Hepatic stellate cell (primary cell): Measurements from ENCODE around the gene MOB1A.
"Not testable (repeated sequence)": the region's sequence is repeated elsewhere in the genome, so short reads cannot be mapped to it uniquely, and the experiment has no call there.

ENCODE experiments used
- DNase-seq: peaks from one replicate; pipeline ENCODE4 v3.0.0; 2011; ENCODE audit warnings: low spot score

The MOB1A gene

GRCh38 chr2:74198461-74199274 lies 20.0 kb upstream of the MOB1A start, which contains the start of gene MTHFD2:
MTHFD2 (plus strand) TSS chr2:74198615; CDS start chr2:74198642, 27 bp downstream.
- peak; percentile 98 for DNase-seq

DNA sequence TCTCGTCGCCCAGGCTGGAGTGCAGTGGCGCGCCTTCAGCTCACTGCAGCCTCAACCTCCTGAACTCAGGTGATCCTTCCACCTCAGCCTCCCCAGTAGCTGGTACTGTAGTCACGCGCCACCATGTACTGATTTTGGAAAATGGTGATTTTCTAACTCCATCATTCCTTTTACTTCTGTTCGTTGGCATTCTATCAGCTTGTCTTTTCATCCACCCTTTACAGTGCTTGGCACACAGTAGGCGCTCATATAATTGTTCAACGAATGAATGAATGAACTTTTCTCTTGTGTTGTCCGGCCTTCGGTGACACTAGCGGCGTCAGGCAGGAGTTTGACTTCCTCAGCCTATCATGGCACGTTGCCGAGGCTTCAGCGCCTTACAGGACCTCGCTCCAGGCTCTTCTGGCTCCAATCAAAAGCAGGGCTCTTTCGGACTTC lies 19.4 kb upstream of the MOB1A start:
- no peak for DNase-seq

DNA sequence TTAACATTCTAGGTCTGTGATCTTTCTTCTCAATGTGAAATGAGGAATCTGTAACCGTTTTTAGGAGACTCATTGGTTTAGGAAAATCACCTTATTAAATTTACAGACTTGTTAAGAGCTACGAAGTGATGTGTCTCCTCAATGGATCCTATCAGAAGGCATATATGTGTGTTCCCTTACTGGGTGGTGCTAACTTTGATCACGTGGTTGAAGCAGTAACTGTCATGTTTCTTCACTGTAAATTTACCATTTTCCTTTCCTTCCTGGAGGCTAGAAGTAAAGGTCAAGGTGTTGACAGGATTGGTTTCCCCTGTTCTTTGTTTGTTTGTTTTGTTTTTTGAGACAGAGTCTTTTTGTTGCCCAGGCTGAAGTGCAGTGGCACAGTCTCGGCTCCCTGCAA lies 18.4 kb upstream of the MOB1A start:
- no peak for DNase-seq

- no peak for DNase-seq
Observed at GRCh38 chr2:74194799-74195198, 16.1 kb upstream of the MOB1A start.

DNA sequence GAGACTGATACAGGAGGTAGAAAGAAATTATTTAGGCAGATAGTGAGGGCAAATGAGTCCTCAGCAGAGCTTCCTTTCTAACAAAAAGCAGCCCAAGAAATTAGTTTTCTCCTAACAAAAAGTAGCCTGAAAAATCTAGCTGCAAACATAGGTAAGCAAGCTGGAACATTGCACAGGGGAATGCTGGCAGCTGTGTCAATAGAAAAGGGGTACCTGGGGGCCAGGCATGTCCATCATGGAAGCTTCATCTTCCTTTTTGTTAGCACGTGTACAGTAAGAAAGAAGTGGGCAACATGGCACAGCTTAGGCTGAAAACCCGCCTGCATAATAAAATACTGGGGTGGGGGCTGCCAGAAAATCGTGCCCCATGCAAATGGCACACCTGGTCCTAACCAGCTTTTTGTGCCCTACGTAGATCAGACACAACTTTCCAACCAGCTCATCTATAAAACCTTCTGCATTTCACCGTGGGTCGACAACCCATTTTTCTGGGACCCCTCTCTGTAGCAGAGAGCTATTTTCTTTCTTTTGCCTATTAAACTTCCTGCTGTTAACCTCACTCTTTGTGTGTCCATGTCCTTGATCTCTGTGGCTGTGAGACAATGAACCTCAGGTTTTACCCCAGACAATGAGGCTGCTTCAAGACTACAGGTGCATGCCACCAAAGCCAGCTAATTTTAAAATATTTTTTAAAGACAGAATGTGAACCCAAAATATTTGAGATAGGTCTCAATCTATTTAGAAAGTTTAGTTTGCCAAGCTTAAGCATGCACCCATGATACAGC lies 13.1 kb upstream of the MOB1A start:
- DNase-seq: no peak

DNA sequence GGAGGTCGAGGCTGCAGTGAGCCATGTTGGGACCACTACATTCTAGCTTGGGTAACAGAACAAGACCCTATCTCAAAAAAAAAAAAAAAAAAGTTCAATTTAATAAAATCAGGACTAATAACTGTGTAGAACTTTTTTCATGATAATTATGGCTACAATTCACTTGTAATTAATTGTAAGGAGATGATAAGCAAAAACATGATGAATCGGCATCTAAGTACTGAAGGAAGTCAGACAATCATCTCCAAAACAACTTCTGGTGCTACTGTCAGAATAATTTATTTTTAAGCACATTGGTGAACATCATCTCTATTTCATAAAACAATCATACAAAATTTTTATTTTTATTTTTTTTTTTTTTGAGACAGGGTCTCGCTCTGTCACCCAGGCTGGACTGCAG lies 10.0 kb upstream of the MOB1A start:
- DNase-seq: no peak

DNA sequence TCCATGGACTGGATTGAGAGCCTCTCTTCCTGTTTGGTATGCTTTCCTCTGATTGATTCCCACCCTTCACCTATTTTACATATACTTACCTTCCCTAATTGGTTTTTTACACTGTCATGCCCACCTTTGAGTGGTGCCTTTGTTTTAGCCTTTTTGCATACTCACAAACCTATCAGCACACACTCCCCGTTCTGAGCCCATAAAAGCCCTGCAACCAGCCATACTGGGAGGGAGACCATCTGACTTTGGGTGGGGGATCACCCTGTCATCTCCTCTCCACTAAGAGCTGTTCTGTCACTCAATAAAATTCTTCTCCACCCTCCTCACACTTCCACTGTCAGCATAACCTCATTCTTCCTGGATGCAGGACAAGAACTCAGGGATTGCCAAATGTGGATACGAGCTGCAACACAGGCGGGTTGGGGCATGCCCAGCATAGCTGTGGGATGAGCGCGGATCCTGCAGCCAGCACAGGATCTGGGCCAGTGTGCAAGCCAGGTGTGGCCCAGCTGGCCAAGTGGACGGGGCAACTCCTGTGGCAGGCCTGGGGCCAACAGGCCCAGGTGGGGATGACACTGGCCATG lies 9.4 kb upstream of the MOB1A start:
- no peak for DNase-seq

DNA sequence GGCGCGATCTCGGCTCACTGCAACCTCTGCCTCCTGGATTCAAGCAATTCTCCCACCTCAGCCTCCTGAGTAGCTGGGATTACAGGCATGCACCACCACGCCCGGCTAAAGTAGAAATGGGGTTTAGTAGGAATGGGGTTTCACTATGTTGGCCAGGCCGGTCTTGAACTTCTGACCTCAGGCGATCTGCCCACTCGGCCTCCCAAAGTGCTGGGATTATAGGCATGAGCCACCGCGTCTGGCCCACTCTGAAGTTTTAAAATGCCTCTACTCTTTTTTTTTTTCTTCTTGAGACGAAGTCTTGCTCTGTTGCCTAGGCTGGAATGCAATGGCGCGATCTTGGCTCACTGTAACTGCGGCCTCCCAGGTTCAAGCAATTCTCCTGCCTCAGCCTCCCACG lies 8.0 kb upstream of the MOB1A start:
- not testable (repeated sequence) for DNase-seq

- no peak for DNase-seq
Observed at GRCh38 chr2:74186038-74186437, 7.4 kb upstream of the MOB1A start.

GRCh38 chr2:74183878-74184277 lies 5.2 kb upstream of the MOB1A start:
- no peak for DNase-seq

DNA sequence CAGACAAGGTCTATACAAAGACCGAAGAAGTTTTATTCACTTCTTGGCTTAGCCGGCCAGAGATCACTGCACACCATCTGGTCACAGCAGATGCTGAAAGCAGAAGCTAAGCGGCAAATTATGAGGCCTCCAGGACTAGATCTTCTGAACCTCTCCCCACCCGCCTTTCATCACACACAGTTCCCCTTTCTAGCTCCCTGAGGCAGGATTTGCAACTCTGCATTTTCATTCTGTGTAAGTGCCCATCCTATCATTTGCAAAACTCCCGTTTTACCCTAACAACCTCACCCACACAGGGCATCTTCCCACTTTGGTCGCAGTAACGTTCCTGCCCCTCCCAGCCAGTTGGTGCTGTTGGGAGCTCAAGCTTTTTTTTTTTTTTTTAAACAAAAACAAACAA lies 3.1 kb upstream of the MOB1A start:
- no peak for DNase-seq

GRCh38 chr2:74179063-74179865 lies 585 bp upstream of the MOB1A start:
- DNase-seq: no peak

GRCh38 chr2:74177696-74178095 lies 983 bp downstream of the MOB1A start:
- no peak for DNase-seq

DNA sequence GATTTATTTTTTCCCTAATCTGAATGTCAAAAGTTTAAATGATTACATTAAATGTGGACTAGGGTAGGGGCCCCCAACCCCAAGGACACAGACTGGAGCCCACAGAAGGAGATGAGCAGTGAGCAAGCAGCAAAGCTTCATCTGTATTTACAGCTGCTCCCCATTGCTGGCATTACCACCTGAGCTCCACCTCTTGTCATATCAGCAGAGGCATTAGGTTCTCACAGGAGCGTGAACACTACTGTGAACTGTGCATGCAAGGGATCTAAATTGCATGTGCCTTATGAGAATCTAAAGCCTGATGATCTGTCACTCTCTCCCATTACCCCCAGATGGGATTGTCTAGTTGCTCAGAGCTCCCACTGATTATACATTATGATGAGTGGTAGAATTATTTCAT lies 3.8 kb downstream of the MOB1A start:
- no peak for DNase-seq

DNA sequence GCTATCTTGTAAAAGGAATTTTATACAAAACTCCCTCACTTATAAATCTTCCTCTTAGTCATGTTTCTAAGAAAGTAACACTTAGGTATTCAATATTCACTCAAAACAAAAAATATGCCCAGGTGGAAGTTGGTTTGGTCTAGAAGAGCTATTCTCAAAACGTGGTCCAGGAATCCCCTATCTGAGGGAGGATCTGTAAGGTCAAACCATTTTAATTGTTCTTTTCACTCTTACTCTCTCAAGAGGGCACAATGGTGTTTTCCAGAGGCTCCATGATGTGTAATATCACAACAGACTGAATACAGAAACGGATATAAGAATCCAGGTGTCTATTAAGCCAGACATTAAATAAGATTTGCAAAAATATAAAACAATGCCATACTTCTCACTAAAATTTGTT lies 9.9 kb downstream of the MOB1A start:
- no peak for DNase-seq

DNA sequence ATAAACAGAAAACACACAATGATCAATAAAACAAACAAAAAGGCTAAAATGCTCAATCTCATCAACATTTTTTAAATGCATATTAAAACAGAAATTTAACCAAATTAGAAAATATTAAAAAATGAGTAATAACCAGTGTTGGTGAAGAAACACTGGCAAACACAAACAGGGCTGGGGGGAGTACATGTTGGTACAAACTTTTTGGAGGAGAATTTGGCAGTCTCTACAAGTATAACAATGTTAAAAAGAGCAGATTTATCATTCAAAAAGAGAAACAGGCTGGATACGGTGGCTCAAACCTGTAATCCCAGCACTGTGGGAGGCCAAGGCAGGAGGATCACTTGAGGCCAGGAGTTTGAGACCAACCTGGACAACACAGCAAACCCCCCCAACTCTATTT lies 13.9 kb downstream of the MOB1A start:
- no peak for DNase-seq

- DNase-seq: no peak
Observed at GRCh38 chr2:74162951-74163350, 15.7 kb downstream of the MOB1A start.

GRCh38 chr2:74155830-74156229 lies 22.8 kb downstream of the MOB1A start:
- no peak for DNase-seq

DNA sequence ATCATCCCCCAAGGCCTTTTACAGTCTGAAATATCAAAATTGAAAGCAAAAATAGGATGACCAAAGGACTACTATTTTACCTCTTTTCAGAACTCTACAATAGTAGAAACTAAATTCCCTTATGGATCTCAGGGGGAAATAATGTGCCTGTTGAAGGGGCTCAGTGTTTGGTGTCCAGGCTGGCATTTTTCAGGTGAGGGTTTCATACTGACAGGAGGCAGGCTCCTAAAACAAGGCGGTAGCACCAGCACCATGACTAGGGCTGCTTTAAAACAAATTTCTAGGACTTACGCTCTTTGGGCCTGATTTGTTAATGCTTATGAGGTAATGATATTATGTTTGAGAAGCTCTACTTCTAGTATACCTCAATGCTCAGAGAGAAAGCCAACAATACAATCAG lies 25.7 kb downstream of the MOB1A start:
- no peak for DNase-seq

GRCh38 chr2:74149570-74150319 lies 28.9 kb downstream of the MOB1A start:
- DNase-seq: no peak

DNA sequence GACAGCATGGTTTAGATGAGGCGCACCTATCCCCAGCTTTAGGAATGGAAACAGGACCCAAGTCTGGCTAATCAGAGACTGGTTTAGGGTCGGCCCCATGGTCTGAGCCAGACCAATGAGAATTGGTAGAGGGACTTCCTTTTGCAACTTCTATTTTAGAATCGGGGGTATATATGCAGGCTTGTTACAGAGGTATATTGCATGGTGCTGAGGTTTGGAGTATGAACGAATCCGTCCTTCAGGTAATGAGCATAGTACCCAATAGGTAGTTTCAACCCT lies 29.5 kb downstream of the MOB1A start:
- DNase-seq: no peak
